Measurements from ENCODE around the gene HTR7. TPM values are rescaled to one million over a fixed set of nuclear protein-coding genes. Genes with fewer than 3 reads are reported as not detected.
"Not testable (repeated sequence)": the region's sequence is repeated elsewhere in the genome, so short reads cannot be mapped to it uniquely, and the experiment has no call there.

HTR7 gene
- total RNA-seq, 1 donor from 2014 or later = 0.74 TPM

GRCh38 chr10:90845726-90846125 lies 12.1 kb downstream of the HTR7 start:
- no peaks in the 10 kb centered on the region for H3K36me3 ChIP-seq
- H3K27ac ChIP-seq = no peak overlapping the region
- no peak for TF ChIP-seq POLR2AphosphoS5 (IDR thresholded peaks at IDR 0.05; ENCODE audit: insufficient read depth in 1 of 2, low read depth in 1 of 2)
- H3K4me3 ChIP-seq = no peak overlapping the region
- no peaks in the 10 kb centered on the region for H3K9me3 ChIP-seq
- no peaks in the 10 kb centered on the region for H3K27me3 ChIP-seq
- no peak for DNase-seq (ENCODE audit: extremely low spot score in 2 of 2)
- no peaks in the 10 kb centered on the region for H3K4me1 ChIP-seq
- intact Hi-C loops (cut with DNase I) = no loop called here

DNA sequence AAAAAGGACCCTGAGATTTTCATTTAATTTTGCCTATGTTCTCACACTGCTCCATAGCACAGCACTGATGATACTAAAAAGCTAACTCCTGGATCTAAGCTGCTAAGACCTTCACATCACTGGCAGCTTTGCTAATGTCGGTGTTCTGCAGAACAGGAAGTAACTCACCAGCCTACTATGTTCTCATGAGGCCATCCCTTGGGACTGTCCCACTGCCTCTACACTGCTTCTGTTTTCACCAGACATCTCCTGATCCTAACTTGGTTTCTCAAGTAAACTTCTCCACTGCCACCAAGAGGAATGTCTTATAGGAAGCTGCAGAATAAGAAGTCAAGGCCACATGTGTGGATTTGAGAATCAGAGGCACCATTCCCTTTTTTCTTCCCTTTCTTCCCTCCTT lies 15.1 kb downstream of the HTR7 start:
- DNase-seq (ENCODE audit: extremely low spot score in 2 of 2) = no peak
- intact Hi-C loops (cut with DNase I) = no loop called here
- H3K36me3 ChIP-seq = no peaks in the 10 kb centered on the region
- H3K27ac ChIP-seq = no peak overlapping the region
- no peaks in the 10 kb centered on the region for H3K9me3 ChIP-seq
- no peaks in the 10 kb centered on the region for H3K27me3 ChIP-seq
- H3K4me1 ChIP-seq = no peaks in the 10 kb centered on the region
- TF ChIP-seq POLR2A (IDR thresholded peaks at IDR 0.05) = no peak
- no peak for TF ChIP-seq POLR2AphosphoS5 (IDR thresholded peaks at IDR 0.05; ENCODE audit: insufficient read depth in 1 of 2, low read depth in 1 of 2)
- no peak overlapping the region for H3K4me3 ChIP-seq

- no peak for DNase-seq (ENCODE audit: extremely low spot score in 2 of 2)
- Histone ChIP-seq H3K27me3 (no peaks in the 10 kb centered on the region), H3K27ac (no peak overlapping the region), H3K36me3 (no peaks in the 10 kb centered on the region), H3K9me3 (no peaks in the 10 kb centered on the region), H3K4me1 (no peaks in the 10 kb centered on the region), H3K4me3 (no peak overlapping the region)
- TF ChIP-seq POLR2AphosphoS5 (IDR thresholded peaks at IDR 0.05; ENCODE audit: insufficient read depth in 1 of 2, low read depth in 1 of 2) = no peak
- TF ChIP-seq CTCF (IDR thresholded peaks at IDR 0.05) = no peak
- no peak for TF ChIP-seq POLR2A (IDR thresholded peaks at IDR 0.05)
- intact Hi-C loops (cut with DNase I) = no loop called here
Observed at GRCh38 chr10:90837486-90837885, 20.4 kb downstream of the HTR7 start.

GRCh38 chr10:90834326-90834725 lies 23.5 kb downstream of the HTR7 start:
- no peaks in the 10 kb centered on the region for H3K27me3 ChIP-seq
- intact Hi-C loops (cut with DNase I) = no loop called here
- TF ChIP-seq POLR2A (IDR thresholded peaks at IDR 0.05) = no peak
- TF ChIP-seq POLR2AphosphoS5 (IDR thresholded peaks at IDR 0.05; ENCODE audit: insufficient read depth in 1 of 2, low read depth in 1 of 2) = peak in 1 of 2 donors; percentile 26
- no peaks in the 10 kb centered on the region for H3K36me3 ChIP-seq
- H3K9me3 ChIP-seq = no peaks in the 10 kb centered on the region
- H3K4me1 ChIP-seq = no peaks in the 10 kb centered on the region
- no peak overlapping the region for H3K4me3 ChIP-seq
- no peak overlapping the region for H3K27ac ChIP-seq
- no peak for DNase-seq (ENCODE audit: extremely low spot score in 2 of 2)

DNA sequence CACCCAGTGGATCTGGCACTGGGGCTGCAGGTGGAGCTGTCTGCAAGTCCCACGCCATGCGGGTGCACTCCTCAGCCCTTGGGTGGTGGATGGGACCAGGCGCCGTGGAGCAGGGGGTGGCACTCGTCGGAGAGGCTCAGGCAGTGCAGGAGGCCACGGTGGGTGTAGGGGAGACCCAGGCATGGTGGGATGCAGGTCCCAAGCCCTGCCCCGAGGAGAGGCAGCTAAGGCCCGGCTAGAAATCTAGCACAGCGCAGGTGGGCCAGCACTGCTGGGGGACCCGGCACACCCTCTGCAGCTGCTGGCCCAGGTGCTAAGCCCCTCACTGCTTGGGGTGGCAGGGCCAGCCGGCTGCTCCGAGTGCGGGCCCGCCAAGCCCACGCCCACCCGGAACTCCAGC lies 25.7 kb downstream of the HTR7 start:
- H3K27me3 ChIP-seq = no peaks in the 10 kb centered on the region
- no peaks in the 10 kb centered on the region for H3K4me1 ChIP-seq
- no peak overlapping the region for H3K27ac ChIP-seq
- H3K36me3 ChIP-seq = no peaks in the 10 kb centered on the region
- intact Hi-C loops (cut with DNase I) = no loop called here
- DNase-seq (ENCODE audit: extremely low spot score in 2 of 2) = no peak
- H3K4me3 ChIP-seq = no peak overlapping the region
- no peaks in the 10 kb centered on the region for H3K9me3 ChIP-seq
- no peak for TF ChIP-seq CTCF (IDR thresholded peaks at IDR 0.05)
- no peak for TF ChIP-seq POLR2AphosphoS5 (IDR thresholded peaks at IDR 0.05; ENCODE audit: insufficient read depth in 1 of 2, low read depth in 1 of 2)
- no peak for TF ChIP-seq POLR2A (IDR thresholded peaks at IDR 0.05)

GRCh38 chr10:90822508-90822907 lies 35.3 kb downstream of the HTR7 start:
- no peaks in the 10 kb centered on the region for H3K36me3 ChIP-seq
- intact Hi-C loops (cut with DNase I) = no loop called here
- TF ChIP-seq CTCF (IDR thresholded peaks at IDR 0.05) (no peak), POLR2AphosphoS5 (IDR thresholded peaks at IDR 0.05; ENCODE audit: insufficient read depth in 1 of 2, low read depth in 1 of 2) (no peak), POLR2A (IDR thresholded peaks at IDR 0.05) (no peak)
- DNase-seq (ENCODE audit: extremely low spot score in 2 of 2) = no peak
- no peak overlapping the region for H3K4me3 ChIP-seq
- H3K27me3 ChIP-seq = no peaks in the 10 kb centered on the region
- no peak overlapping the region for H3K27ac ChIP-seq
- no peaks in the 10 kb centered on the region for H3K4me1 ChIP-seq
- no peaks in the 10 kb centered on the region for H3K9me3 ChIP-seq

DNA sequence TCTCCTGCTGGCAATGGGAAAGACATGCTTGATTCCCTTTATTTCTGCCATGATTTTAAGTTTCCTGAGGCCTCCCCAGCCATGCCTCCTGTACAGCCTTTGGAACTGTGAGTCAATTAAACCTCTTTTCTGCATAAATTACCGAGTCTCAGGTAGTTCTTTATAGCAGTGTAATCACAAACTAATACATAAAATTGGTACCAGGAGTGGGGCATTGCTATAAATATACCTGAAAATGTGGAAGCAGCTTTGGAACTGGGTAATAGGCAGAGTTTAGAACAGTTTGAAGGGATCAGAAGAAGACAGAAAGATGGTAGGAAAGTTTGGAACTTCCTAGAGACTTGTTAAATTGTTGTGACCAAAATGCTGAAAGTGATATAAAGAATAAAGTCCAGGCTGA lies 36.0 kb downstream of the HTR7 start:
- H3K36me3 ChIP-seq; intact Hi-C loops (cut with DNase I); H3K4me1 ChIP-seq; DNase-seq (ENCODE audit: extremely low spot score in 2 of 2); H3K27ac ChIP-seq; H3K4me3 ChIP-seq; H3K27me3 ChIP-seq; H3K9me3 ChIP-seq: not testable (repeated sequence)
